Esophagus squamous epithelium (tissue), 5 donors: ENCODE measurements around the gene DSCAML1. TPM values are rescaled to one million over a fixed set of nuclear protein-coding genes. Genes with fewer than 3 reads are reported as not detected.

ENCODE experiments used
- DNase-seq: peaks from one replicate; lab custom pipeline; 2025; lab: John Stamatoyannopoulos, UW
- H3K27ac ChIP-seq, 4 donors: fragments of 200-600 bp; sonication (generic); one replicate each; pipeline ENCODE4 v1.5.1; 2016 to 2019; ENCODE audit warnings: mild to moderate bottlenecking in 1 of 4
- H3K27me3 ChIP-seq, 4 donors: fragments of 200-600 bp; sonication (generic); 1 replicate in 3 of 4; 2 replicates in 1 of 4; pipeline versions ENCODE4 v1.5.1 to v1.6.0; 2017 to 2021; ENCODE audit warnings: antibody characterized with exemption in 1 of 4
- H3K36me3 ChIP-seq, 3 donors: fragments of 200-600 bp; sonication (generic); one replicate each; pipeline ENCODE4 v1.5.1; 2016 to 2019
- H3K4me1 ChIP-seq, 3 donors: fragments of 200-600 bp; sonication (generic); one replicate each; pipeline ENCODE4 v1.5.1; 2017 to 2019
- H3K4me3 ChIP-seq, 4 donors: fragments of 200-600 bp; sonication (generic); 1 replicate in 3 of 4; 2 replicates in 1 of 4; pipeline ENCODE4 v1.5.1; 2016 to 2019; ENCODE audit warnings: mild to moderate bottlenecking in 2 of 4, moderate library complexity in 1 of 4
- H3K9me3 ChIP-seq, 3 donors: fragments of 200-600 bp; sonication (generic); one replicate each; pipeline ENCODE4 v1.5.1; 2016 to 2019
- CTCF ChIP-seq, 6 experiments: fragments of 450-650 bp in 4 of 6; fragments of 200-600 bp in 2 of 6; sonication (generic) in 2 of 6; IDR thresholded peaks; one replicate each; pipeline ENCODE4 v1.5.1; 2016 to 2019; ENCODE audit warnings: antibody characterized with exemption in 6 of 6, mild to moderate bottlenecking in 4 of 6, moderate library complexity in 4 of 6
- POLR2A ChIP-seq, 4 donors: fragments of 450-650 bp; IDR thresholded peaks; one replicate each; pipeline ENCODE4 v1.6.1; 2017; ENCODE audit warnings: antibody characterized with exemption in 4 of 4, mild to moderate bottlenecking in 4 of 4, moderate library complexity in 3 of 4
- WGBS, 2 donors: methylation state at CpG; one replicate each; pipeline ENCODE4 v1.1.5; 2018; 5-methylcytosine and 5-hydroxymethylcytosine counted together
- intact Hi-C: fragments of 100-400 bp; cut with DNase I; formaldehyde crosslinking; loops from one replicate; pipeline ENCODE4 v1.15.0; 2022
- total RNA-seq, 4 donors: library from RNA; depleted of rRNA; stranded (reverse); fragments of >200 nt; gene quantifications; one replicate each; pipeline ENCODE4 v1.1.0, GENCODE V29; 2016
- donor health status: DM: yes; HTN: yes; CAD: no.

The DSCAML1 gene
- total RNA-seq, 4 donors from 2014 or later = 0.04 to 0.19 TPM; not detected in 2

- no peaks in the 10 kb centered on the region for H3K36me3 ChIP-seq
- H3K4me3 ChIP-seq = no peak overlapping the region
- peaks cover 0 to 10% (median 0%) of the 10 kb centered on the region in 4 donors for H3K27me3 ChIP-seq
- no peaks in the 10 kb centered on the region for H3K9me3 ChIP-seq
- peak overlapping the region in 1 of 4 donors; percentile 75 for H3K27ac ChIP-seq
- peaks cover 3 to 50% (median 23%) of the 10 kb centered on the region in 3 donors for H3K4me1 ChIP-seq
- TF ChIP-seq CTCF (IDR thresholded peaks at IDR 0.05) (peak in 5 of 6 experiments; percentile 21 to 63 (median 39)), POLR2A (IDR thresholded peaks at IDR 0.05) (no peak)
- intact Hi-C loops = no loop called here
- WGBS, 2 donors = 71 to 75% methylated on average over 8 to 17 of the region's 33 CpGs
- no peak for DNase-seq
These were observed 25.3 kb upstream of the DSCAML1 start for GRCh38 chr11:117822074-117823033.

- no peak for DNase-seq
- WGBS, 2 donors = 59 to 82% methylated on average over 4 to 10 of the region's 12 CpGs
- Histone ChIP-seq H3K4me1 (peaks cover 12 to 59% (median 30%) of the 10 kb centered on the region in 3 donors), H3K9me3 (no peaks in the 10 kb centered on the region), H3K27me3 (peaks cover 0 to 8% (median 0%) of the 10 kb centered on the region in 4 donors), H3K4me3 (no peak overlapping the region), H3K36me3 (no peaks in the 10 kb centered on the region), H3K27ac (no peak overlapping the region)
- intact Hi-C loops = no loop called here
- TF ChIP-seq POLR2A (IDR thresholded peaks at IDR 0.05) (no peak), CTCF (IDR thresholded peaks at IDR 0.05) (no peak)
These were observed 24.4 kb upstream of the DSCAML1 start for GRCh38 chr11:117821431-117821830.

GRCh38 chr11:117820516-117820915 is 23.5 kb upstream of the DSCAML1 start:
- Histone ChIP-seq H3K27ac (no peak overlapping the region), H3K36me3 (no peaks in the 10 kb centered on the region), H3K9me3 (no peaks in the 10 kb centered on the region), H3K4me1 (peaks cover 17 to 66% (median 39%) of the 10 kb centered on the region in 3 donors), H3K27me3 (peaks cover 0 to 4% (median 0%) of the 10 kb centered on the region in 4 donors), H3K4me3 (no peak overlapping the region)
- TF ChIP-seq CTCF (IDR thresholded peaks at IDR 0.05) = no peak
- TF ChIP-seq POLR2A (IDR thresholded peaks at IDR 0.05) = no peak
- WGBS, 2 donors = 81 to 96% methylated on average over 3 to 9 of the region's 10 CpGs
- intact Hi-C loops = no loop called here
- no peak for DNase-seq

- TF ChIP-seq POLR2A (IDR thresholded peaks at IDR 0.05) = no peak
- no peak for TF ChIP-seq CTCF (IDR thresholded peaks at IDR 0.05)
- Histone ChIP-seq H3K9me3 (no peaks in the 10 kb centered on the region), H3K27ac (no peak overlapping the region), H3K27me3 (no peaks in the 10 kb centered on the region), H3K4me3 (no peak overlapping the region), H3K36me3 (no peaks in the 10 kb centered on the region), H3K4me1 (peaks cover 17 to 66% (median 40%) of the 10 kb centered on the region in 3 donors)
- intact Hi-C loops = no loop called here
- DNase-seq = no peak
- WGBS, 2 donors = 88 to 91% methylated on average over 6 of the region's 11 CpGs
These were observed 23.1 kb upstream of the DSCAML1 start for GRCh38 chr11:117820071-117820470.
